HG02970 (cell line): ENCODE results near the gene ERG.

Source experiments
- ATAC-seq: cut with Tn5 transposase; IDR thresholded peaks from one replicate; pipeline ENCODE4 v1.9.1; 2021; ENCODE audit warnings: mild to moderate bottlenecking, moderate library complexity, moderate number of reproducible peaks; ENCODE audit not compliant: unreplicated experiment, low FRiP score

ERG gene

GRCh38 chr21:38349111-38349746, 149.0 kb downstream of the ERG start:
- no peak for ATAC-seq

- no peak for ATAC-seq
Observed at GRCh38 chr21:38346286-38346685, 152.0 kb downstream of the ERG start.

GRCh38 chr21:38343691-38344090, 154.6 kb downstream of the ERG start:
- no peak for ATAC-seq

GRCh38 chr21:38342739-38343138, 155.5 kb downstream of the ERG start:
- ATAC-seq = no peak

- ATAC-seq = no peak
Observed at GRCh38 chr21:38341546-38342012, 156.7 kb downstream of the ERG start.

- no peak for ATAC-seq
Observed at GRCh38 chr21:38340131-38340530, 158.1 kb downstream of the ERG start.

- ATAC-seq = no peak
Observed at GRCh38 chr21:38337793-38338192, 160.5 kb downstream of the ERG start.

- ATAC-seq = no peak
Observed at GRCh38 chr21:38334866-38335265, 163.4 kb downstream of the ERG start.

- no peak for ATAC-seq
Observed at GRCh38 chr21:38333301-38334272, 164.7 kb downstream of the ERG start.

- no peak for ATAC-seq
Observed at GRCh38 chr21:38330666-38331065, 167.6 kb downstream of the ERG start.
